Neural progenitor cell (in vitro differentiated cells): ENCODE measurements around the gene RAB1B.

ENCODE experiments used
- EZH2 ChIP-seq: fragments of 200-600 bp; sonication (generic); IDR thresholded peaks from 2 replicates; pipeline ENCODE4 v1.6.1; 2017; ENCODE audit warnings: antibody characterized with exemption, mild to moderate bottlenecking, moderate library complexity
- EZH2phosphoT487 ChIP-seq: fragments of 200-600 bp; sonication (generic); IDR thresholded peaks from 2 replicates; pipeline ENCODE4 v1.6.1; 2017; ENCODE audit warnings: antibody characterized with exemption
- TF ChIP-seq, protein P1 (sequence below): fragments of 200-600 bp; sonication (generic); IDR thresholded peaks from 2 replicates; pipeline ENCODE4 v1.5.1; 2017; ENCODE audit warnings: antibody characterized with exemption, mild to moderate bottlenecking

- TF ChIP-seq, protein P1, sequence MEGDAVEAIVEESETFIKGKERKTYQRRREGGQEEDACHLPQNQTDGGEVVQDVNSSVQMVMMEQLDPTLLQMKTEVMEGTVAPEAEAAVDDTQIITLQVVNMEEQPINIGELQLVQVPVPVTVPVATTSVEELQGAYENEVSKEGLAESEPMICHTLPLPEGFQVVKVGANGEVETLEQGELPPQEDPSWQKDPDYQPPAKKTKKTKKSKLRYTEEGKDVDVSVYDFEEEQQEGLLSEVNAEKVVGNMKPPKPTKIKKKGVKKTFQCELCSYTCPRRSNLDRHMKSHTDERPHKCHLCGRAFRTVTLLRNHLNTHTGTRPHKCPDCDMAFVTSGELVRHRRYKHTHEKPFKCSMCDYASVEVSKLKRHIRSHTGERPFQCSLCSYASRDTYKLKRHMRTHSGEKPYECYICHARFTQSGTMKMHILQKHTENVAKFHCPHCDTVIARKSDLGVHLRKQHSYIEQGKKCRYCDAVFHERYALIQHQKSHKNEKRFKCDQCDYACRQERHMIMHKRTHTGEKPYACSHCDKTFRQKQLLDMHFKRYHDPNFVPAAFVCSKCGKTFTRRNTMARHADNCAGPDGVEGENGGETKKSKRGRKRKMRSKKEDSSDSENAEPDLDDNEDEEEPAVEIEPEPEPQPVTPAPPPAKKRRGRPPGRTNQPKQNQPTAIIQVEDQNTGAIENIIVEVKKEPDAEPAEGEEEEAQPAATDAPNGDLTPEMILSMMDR, result no peak
- TF ChIP-seq EZH2, result no peak
- TF ChIP-seq EZH2phosphoT487, result no peak
These were observed 34.2 kb downstream of the RAB1B start for GRCh38 chr11:66302656-66303055.
